GM18505 (cell line): ENCODE measurements around the gene AFF4.

Experiments used
- ATAC-seq: cut with Tn5 transposase; IDR thresholded peaks from one replicate; pipeline ENCODE4 v1.9.1; 2021; ENCODE audit not compliant: unreplicated experiment
- POLR2A ChIP-seq: IDR thresholded peaks from 4 replicates; pipeline ENCODE4 v1.6.1; 2011; ENCODE audit warnings: borderline replicate concordance; ENCODE audit not compliant: insufficient read depth, insufficient read length; ENCODE audit errors: extremely low read depth

The AFF4 gene

GRCh38 chr5:132887283-132887682 is 76.2 kb downstream of the AFF4 start:
- no peak for TF ChIP-seq POLR2A
- no peak for ATAC-seq

- ATAC-seq: no peak
- TF ChIP-seq POLR2A: no peak
Measured at GRCh38 chr5:132886064-132886823, 77.2 kb downstream of the AFF4 start.

- no peak for TF ChIP-seq POLR2A
- ATAC-seq: no peak
Measured at GRCh38 chr5:132884548-132884947, 78.9 kb downstream of the AFF4 start.

GRCh38 chr5:132883261-132883834 is 80.1 kb downstream of the AFF4 start:
- TF ChIP-seq POLR2A: no peak
- peak; percentile 52 for ATAC-seq

GRCh38 chr5:132877938-132878337 is 85.5 kb downstream of the AFF4 start:
- ATAC-seq: no peak
- no peak for TF ChIP-seq POLR2A

GRCh38 chr5:132877466-132877865 is 86.0 kb downstream of the AFF4 start:
- ATAC-seq: no peak
- no peak for TF ChIP-seq POLR2A

GRCh38 chr5:132876020-132876759 is 87.2 kb downstream of the AFF4 start:
- no peak for TF ChIP-seq POLR2A
- no peak for ATAC-seq

- TF ChIP-seq POLR2A: no peak
- ATAC-seq: no peak
Measured at GRCh38 chr5:132873930-132874271, 89.5 kb downstream of the AFF4 start.

GRCh38 chr5:132873119-132873929 is 90.1 kb downstream of the AFF4 start, which contains the start of gene LEAP2:
TSS of gene LEAP2 (plus strand) at chr5:132873668. CDS start at chr5:132873695, 27 bp downstream.
- ATAC-seq: no peak
- TF ChIP-seq POLR2A: no peak

GRCh38 chr5:132872788-132873118 is 90.7 kb downstream of the AFF4 start:
- no peak for ATAC-seq
- no peak for TF ChIP-seq POLR2A

GRCh38 chr5:132871459-132872284 is 91.8 kb downstream of the AFF4 start:
- ATAC-seq: no peak
- no peak for TF ChIP-seq POLR2A

GRCh38 chr5:132870801-132871200 is 92.6 kb downstream of the AFF4 start:
- ATAC-seq: no peak
- no peak for TF ChIP-seq POLR2A
